Cerebellar nuclear complex (tissue), 1 donor: ENCODE measurements around the gene EVC.

Experiments
- DNase-seq, 2 experiments: peaks; one replicate each; lab custom pipeline; 2025; lab: John Stamatoyannopoulos, UW

EVC gene

DNA sequence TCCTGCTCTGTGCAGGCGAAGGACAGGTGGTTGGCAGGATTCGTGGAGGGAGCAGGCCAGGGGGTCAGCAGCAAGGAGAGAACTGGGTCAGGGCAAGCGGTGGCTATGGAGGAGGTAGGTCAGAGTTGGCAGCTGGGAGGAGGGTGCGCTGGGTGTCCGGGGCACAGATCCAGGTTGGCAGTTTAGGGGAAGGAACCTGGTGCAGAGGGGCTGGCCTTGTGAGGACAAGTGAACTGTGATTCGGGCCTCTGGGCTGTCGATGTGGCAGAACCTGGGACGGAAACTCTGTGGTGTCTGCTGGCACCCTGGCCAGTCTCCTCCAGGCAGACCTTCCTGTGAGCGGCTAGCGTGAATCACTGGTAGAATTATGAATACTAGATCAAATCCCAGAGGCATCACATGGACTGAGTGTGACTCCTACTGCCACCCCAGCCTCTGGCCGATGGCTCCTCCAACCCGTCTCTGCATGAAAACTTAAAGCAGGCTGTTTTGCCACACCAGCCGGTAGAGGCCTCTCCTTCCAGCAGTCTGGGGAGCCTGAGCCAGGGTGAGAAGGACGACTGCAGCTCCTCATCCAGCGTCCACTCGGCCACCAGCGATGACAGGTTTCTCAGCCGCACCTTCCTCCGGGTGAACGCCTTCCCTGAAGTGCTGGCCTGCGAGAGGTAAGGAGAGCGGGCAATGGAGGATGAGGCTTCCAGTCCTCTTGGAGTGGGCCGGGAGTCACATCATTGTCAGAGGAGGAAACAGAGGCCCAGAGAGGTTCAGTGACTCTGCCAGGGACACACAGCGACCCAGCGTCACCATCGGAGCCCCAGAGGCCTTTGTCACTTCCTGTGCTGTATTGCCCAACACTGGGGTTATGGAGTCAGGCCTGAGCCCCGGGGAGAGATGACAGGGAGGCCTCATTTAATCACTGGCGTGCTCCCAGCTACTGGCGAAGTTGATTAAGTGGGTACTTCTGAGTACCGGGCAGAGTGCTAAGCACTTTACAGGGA is 20.3 kb downstream of the EVC start:
- no peak for DNase-seq

DNA sequence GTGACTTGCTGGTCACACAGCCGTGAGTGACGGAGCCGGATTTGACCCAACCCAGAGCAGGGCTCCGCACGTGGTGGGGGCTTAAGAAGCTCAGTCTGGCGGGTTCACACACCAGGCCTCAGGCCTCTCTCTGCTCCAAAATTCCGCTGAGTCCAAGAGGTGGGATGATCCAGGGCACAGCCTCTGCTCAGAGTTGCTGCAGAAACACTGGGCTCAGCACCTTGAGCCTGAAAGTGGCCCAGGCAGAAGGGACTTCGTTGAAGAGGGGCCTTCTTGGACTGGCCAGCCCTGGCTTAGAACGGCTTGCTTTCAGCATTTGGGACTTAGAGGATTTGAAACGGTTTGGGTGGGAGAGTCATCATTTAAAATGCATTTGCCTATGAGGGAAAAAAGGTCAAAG is 21.2 kb downstream of the EVC start:
- DNase-seq, result no peak

GRCh38 chr4:5734853-5735252 is 23.9 kb downstream of the EVC start:
- DNase-seq, result no peak

- no peak for DNase-seq
Measured at GRCh38 chr4:5735463-5735862, 24.5 kb downstream of the EVC start.

GRCh38 chr4:5738061-5738460 is 27.1 kb downstream of the EVC start:
- no peak for DNase-seq

GRCh38 chr4:5742388-5742787 is 31.4 kb downstream of the EVC start:
- no peak for DNase-seq

GRCh38 chr4:5742968-5743367 is 32.0 kb downstream of the EVC start:
- DNase-seq, result no peak

- no peak for DNase-seq
Measured at GRCh38 chr4:5746250-5746649, 35.2 kb downstream of the EVC start.

DNA sequence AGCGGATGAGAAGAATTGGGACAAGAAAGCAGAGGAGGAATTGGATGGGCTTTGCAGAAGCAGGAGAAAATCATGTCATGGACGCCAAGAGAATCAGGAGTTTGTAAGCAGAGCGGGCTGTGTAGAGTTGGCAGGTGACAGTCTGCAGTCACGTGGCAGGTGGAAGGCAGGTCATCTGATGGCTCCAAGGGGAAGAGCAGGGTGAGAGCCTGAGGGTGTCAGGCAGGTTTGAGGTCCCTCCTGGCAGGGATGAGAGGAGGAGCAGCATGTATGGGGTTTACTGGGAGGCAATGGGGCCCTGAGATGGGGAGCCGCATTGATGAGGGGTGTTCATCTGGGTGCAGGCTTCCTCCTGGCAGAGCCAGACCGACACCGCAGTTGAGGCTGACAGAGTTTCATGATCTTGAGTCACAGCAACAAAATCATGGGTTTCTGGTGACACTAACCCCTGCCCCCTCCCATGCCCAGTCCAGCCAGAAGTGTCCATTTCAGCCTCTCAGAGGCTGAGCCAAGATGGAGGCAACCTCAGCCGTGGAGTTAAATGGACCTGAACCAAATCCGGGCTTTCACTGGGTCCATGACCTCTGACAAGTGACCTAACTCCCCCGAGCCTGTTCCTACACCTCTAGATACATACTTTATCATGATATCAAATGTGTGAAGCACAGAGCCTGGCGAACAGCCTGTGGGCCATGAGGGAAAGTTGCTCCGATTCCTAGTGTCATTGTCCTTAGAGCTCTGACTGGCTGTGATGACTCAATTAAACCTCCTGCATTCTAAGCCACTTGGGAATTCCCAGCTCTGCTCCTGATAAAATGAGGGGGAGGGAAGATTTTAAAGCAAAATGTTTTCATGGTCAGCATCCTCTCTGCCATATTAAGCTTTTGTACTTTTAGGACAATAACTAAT is 36.1 kb downstream of the EVC start:
- no peak for DNase-seq

GRCh38 chr4:5747738-5748375 is 36.9 kb downstream of the EVC start:
- no peak for DNase-seq

DNA sequence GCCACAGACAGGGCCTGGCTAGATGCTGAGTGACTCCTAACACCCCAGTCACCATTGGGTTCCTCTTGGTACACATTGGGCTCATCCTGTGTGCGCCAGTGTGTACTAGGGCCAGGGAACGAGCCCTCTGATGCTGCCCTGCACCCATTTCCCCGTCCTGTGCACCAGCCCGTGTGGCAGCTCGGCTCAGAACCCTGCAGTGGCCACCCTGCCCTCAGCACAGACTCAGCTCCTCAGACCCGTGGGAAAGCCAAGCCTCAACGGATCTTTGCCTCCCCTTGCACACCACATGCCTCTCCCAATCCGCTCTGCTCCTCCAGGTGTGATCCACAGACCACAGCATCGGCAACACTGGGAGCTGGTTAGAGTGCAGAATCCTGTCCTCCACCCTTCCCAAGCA is 38.6 kb downstream of the EVC start:
- no peak for DNase-seq

DNA sequence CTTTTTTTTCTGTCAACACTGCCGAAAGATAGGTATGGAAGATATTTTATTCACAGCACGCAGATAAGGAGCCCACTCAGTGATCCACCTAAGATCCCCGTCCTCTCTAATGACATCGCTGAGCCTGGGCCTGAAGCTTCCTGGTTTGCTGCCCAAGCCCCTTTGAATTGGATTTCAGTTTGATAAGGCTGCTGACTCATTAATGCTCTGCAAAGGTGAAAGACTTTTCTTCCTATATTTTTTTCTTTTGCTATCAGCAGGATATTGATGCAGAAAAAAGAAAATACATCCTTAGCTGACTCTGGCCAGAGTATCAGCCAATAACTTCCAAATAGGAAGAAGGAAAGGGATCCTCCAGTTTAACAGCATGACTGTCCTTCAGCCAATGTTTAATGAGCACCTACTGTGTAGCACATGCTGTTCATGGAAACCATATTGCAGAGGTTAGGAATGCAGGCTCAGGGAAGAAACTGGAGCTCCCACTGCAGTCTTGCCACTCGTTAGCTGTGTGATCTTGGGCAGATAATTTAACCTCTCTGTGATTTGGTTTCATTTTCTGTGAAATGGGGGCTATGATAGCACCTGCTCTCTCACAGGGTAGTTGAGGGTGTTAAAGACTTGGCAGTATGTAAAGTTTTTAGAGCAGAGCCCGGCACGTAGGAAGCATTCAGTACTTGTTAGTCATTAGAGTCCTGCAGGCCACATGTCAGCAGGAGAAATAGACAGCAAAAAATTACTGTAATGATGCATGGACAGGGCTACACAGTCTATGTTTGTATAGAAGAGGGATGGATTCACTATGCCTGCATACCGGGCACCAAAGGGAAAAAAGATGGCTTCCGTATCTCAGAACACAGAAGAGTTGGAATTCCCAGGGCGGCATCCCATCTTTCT is 39.3 kb downstream of the EVC start:
- no peak for DNase-seq

- no peak for DNase-seq
Measured at GRCh38 chr4:5750946-5751665, 40.1 kb downstream of the EVC start.

DNA sequence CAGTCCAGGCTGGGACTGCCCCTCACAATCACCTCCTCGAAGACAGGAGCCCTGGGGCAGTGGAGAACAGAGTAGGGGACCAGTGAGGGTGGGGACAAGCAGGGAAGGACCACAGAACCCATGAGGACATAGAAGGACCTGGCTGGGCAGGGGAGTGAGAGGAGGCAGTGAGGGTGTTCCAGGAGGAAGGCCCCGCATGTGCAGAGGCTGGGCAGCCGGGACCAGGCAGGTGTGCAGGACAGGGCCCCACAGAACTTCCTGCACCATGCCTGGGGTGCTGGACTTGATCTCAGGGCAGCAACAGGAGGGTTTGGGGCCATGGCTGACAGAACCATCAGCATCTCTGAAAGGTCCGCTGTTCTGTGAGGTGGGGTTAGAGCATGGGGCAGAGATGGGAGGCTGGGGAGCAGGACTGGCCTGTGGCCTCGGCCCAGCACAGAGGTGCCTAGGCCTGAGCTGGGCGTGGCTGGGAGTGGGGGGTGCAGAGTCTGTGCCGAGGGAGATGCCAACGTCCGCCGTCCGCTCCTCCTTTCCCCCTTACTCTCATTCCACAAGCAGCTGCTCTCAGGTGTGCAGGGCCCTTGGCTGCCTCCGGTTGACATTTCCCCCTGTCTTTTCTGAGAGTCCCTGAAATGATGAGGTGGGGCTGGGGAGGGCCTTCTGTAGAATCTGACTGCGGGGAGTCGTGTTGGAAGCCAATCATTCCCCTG is 40.8 kb downstream of the EVC start:
- DNase-seq, result no peak

DNA sequence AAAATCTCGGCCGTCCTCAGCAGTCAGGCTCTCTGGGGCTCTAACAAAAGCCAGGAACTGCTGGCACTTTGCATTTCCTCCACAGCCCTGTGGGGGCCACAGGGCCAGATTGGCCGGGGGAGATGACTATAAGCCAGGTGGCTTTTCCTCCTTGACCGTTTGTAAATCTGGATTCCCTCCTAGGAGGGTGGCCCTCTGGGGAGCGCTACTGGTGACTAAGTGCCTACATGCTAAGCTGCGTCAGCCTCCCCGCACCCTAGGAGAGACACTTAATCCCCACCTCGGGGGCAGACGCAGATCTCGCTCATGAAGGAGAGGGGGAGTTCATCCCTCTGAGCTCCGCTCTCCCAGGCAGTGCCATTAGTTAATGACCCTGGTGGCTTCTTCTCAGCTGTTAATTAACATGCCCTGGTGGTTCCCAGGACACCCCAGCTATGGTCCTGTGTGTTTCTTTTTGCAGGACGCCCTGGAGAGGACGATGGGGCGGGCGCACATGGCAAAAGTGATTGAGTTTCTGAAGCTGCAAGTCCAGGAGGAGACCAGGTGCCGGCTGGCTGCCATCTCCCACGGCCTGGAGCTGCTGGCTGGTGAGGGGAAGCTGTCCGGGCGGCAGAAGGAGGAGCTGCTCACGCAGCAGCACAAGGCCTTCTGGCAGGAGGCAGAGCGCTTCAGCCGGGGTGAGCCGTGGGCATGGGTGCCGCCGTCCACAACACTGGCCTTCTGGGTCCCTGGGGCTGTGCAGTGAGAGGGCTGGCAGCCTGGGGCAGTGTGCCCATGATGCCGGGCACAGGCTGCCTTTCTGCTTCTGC is 41.6 kb downstream of the EVC start:
- no peak for DNase-seq

GRCh38 chr4:5753366-5753765 is 42.4 kb downstream of the EVC start:
- no peak for DNase-seq

DNA sequence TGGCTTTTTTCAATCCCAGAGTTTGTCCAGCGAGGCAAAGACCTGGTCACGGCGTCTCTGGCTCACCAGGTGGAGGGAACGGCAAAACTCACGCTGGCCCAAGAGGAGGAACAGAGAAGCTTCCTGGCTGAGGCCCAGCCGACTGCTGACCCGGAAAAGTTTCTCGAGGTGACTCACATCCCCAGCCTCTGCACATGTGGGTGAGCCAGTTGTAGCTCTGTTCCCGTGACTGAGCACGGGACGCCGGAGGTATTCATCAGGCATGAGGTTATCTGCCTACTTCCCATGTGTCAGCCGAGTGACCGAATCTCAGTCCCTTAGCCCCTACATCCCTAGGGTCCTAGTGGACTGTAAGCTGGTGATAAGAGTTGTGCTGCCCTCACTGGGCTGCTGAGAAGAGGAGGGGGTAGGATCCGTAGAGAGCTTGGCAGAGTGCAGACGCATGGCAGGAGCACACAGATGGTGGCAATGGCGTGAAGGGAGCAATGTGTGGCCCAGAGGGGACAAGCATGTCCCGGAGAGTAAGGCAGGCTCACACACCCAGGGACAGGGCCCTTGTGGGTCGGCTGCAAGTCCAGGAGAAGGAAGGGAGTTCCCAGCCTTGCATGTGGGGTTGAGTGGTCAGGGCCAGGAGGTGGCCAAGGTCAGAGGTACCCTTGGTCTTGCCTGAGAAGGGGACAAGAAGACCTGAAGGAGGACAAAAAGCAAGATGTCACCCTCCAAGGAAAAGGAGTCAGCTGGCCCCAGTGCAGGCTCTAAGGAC is 42.9 kb downstream of the EVC start:
- no peak for DNase-seq

- DNase-seq, result no peak
Measured at GRCh38 chr4:5754529-5754881, 43.5 kb downstream of the EVC start.
